GM18909 (cell line): Measurements from ENCODE around the gene AZIN2.
"Not testable (repeated sequence)": the region's sequence is repeated elsewhere in the genome, so short reads cannot be mapped to it uniquely, and the experiment has no call there.

Experiments used
- ATAC-seq: cut with Tn5 transposase; IDR thresholded peaks from one replicate; pipeline ENCODE4 v1.9.1; 2021; ENCODE audit warnings: mild to moderate bottlenecking; ENCODE audit not compliant: unreplicated experiment, poor library complexity

AZIN2 gene

GRCh38 chr1:33080885-33081553, at the start of gene AZIN2:
TSS of gene AZIN2 (plus strand) at chr1:33081153. CDS start at chr1:33082250, 1,097 bp downstream.
- ATAC-seq: peak; percentile 90

DNA sequence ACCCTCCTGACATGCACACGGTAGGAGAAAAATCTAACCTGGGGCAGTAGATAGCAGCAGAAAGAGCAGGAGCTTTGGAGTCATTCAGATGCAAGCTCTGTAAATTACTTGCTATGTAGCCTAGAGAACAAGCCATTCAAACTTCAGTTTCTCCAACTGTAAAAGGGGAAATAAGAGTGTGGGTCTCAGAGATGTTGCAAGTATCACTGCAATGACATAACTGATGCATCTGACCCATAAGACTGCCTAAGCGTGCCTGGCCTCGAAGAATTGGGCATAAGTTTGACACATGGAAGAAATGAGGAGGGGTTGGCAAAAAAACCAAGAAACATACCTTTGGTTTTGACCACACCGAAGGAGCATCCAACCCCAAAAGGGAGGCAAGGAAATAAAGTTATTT, 49.4 kb upstream of the AZIN2 start:
- ATAC-seq: no peak

GRCh38 chr1:33032126-33032869, 48.7 kb upstream of the AZIN2 start:
- ATAC-seq: no peak

GRCh38 chr1:33036051-33036525, 44.9 kb upstream of the AZIN2 start:
- ATAC-seq: no peak

DNA sequence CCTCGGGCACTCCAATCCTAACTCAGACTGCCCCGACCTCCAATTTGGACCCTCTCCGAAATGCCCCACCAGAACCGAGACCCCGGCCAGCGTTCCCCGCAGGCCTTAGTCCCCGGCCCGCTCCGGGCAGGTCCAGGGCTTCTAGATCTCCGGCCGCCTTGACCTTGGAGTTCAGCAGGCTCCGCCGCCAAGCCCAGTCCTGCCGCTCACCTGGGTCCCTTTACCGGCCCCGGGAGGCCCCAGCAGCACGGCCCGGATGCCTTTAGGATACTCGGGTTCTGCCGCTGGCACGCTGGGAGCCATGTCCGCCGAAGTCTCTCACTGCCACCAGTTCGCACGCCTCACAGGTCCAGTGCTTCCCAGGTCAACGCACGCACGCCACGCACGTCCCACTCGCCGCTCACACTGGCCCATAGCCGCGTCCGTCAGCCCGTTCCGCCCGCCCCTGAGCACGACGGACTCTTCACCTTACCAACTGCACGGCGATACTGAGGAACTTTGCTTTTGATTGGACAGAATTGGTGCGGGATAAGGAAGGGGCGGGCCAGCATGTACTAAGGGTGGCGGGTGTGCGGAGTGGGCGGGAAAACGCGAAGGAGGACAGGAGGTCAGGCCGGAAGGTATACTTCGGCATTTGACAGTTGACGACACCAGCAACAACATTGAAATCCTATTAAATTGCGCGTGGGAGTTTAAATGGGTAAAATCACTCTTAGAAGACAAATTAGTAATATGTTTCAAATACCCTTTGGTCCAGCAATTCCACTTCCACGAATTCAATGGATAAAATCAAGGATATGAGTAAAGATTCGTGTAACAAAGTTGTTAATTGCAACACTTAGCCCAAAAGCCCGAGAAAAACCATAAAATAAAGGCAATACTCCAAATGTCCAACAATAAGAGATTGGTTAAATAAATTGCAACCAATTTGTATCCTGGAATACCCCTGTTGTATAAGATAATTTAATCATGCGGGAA, 44.1 kb upstream of the AZIN2 start, which contains the start of gene AK2:
TSS of gene AK2 (minus strand) at position 358 of the 978 bp plus-strand sequence. CDS start at position 303, 55 bp downstream.
- peak; percentile 98 for ATAC-seq

DNA sequence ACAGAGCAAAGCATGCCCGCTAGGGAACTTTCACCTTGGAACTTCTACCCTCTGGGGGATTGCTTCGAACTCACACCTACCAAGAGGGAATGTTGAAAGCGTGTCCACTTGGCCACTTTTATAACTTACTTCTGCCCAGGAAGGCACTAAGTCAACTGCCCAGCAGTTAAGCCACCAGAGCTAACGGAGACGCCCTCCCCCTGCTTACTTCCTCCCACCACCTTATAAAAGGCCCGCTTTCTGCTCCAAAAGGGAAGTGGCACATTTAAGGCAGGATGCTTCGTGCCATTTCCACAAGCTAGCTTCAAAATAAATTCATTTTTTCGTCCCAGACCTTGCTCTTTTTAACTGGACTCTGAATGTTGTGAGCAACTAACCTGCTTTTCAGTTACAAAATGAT, 41.1 kb upstream of the AZIN2 start:
- ATAC-seq: no peak

- no peak for ATAC-seq
Observed at GRCh38 chr1:33041026-33041425, 39.9 kb upstream of the AZIN2 start.

DNA sequence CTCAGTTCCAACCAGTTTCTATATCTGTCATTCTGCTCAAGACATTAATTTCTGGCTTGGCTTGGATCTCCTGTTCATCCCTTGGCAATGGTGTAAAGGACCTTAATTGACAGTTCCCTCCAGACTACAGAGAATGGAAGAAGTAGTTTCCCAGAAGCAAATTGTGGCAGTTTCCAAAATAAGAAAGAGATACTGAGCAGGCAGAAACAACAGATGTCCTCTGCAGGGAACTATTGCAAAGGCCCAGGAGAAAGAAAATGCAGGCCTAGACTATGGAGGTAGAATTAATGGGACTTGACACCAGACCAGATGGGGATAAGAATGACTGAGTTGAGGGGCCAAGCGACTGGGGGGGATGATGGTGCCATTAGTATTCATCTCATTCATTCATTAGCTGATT, 38.1 kb upstream of the AZIN2 start:
- ATAC-seq: no peak

DNA sequence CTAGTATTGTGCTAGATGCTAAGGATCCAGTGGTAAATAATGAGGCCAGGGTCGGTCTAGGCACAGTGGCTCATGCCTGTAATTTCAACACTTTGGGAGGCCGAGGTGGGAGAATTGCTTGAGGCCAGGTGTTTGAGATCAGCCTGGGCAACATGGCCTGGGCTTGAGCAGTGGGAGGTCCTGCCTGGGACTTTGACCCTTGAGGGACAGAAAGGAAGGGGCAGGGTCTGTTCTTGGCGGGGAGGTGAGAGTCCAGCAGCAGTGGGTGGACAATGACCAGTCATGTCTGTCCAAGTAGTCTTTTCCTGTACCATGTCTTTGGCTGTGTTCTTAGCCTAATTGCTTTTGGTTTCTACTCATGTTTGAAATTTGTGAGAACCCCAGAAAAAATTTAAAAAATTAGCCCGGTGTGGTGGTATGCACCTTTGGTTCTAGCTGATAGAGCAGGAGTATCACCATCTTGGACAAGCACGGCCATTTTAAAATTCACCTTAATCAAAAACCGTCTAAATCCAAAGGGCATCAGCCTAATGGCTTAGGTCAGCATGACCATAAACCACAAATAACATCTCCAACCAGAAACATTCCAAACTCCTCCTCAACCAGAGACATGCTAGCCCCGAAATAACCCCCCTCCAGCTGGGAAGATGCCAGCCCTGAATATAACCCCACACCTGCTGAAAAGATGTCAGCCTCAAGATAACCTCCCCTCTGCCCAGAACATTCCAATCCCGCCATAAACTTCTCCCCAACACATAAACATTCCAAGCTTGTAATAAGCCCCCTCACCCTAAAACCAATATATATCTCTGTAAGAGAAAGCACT, 37.5 kb upstream of the AZIN2 start:
- ATAC-seq: no peak

DNA sequence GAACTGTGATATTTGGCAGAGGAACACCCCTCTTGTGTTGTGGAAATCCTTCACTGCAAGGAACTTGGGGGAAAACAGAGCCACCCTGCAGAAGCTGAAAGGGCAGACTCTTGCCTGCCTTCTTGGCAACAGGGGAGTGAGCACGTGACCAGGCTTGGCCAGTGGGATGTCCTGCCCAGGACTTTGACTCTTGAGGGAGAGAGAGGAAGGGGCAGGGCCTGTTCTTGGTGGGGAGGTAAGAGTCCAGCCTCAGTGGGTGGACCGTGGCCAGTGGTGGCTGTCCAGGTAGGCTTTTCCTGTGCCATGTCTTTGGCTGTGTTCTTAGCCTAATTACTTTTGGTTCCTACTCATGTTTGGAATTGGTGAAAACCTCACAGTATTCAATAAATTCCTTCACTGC, 35.7 kb upstream of the AZIN2 start:
- ATAC-seq: no peak

DNA sequence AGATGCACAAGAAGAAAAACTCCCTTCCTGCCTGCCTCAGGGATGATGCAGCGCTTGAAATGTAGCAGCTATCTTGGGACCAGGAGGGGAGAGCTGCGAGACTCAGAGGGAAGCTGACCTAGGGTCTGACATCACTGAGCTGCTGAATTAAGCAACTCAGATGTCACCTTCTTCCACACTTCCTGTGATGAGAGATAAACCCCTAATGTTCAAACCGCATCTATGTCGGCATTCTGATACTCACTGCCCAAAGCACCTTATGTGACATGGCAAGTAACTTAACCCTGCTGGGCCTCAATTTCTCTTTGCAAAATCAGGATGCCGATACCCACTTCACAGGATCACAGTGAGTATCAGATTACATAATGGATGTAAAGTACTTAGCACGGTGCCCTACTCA, 35.1 kb upstream of the AZIN2 start:
- no peak for ATAC-seq

DNA sequence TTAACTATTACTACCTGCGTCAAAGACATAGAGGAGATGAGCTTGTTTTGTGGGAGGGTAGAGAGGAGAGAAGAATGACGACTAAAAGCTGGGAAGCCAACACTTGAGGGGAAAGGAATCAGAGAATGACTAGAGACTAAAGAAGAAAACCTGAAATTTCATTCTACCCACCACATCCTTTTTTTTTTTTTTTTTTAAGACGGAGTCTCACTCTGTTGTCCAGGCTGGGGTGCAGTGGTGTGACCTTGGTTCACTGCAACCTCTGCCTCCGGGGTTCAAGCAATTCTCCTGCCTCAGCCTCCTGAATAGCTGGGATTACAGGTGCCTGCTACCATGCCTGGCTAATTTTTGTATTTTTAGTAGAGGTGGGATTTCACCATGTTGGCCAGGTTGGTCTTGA, 34.7 kb upstream of the AZIN2 start:
- ATAC-seq: not testable (repeated sequence)

- no peak for ATAC-seq
Observed at GRCh38 chr1:33047290-33047689, 33.7 kb upstream of the AZIN2 start.

DNA sequence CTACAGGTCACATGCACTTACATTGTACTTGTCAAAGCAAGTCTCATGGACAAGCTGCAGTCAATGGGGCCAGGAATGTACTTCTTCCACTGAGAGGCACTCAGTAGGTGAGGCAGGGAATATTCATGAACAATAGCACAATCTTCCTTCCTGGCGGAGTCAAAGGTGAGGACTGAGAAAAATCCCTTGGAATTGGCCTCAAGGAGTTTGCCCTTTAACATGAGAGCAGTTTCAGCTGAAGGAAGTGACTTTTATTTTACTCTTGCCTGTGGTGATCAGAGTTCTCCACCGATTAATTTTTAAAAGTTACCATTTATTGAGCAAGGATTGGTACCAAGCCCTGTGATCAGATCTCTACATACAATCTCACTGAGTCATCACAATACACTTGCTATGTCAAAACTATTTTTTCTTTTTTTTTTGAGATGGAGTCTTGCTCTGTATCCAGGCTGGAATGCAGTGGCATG, 33.1 kb upstream of the AZIN2 start:
- ATAC-seq: no peak

DNA sequence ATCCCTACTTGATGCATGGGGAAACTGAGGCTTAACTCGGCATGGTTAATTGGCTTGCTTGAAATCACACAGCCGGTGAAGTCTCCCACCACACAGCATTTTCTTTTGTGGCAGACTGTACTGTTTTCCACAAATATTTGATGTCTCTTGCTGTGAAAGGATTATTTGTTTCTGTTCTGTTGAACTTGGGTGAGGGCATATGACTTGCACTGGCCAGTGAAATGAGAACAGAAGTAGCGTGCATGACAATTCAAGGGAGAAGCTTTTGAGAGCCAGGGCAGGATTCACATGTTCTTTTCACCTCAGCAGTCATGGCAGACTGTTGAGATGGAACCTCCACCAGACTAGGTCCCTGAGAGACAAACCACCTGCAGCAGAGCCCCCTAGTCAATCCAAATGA, 32.5 kb upstream of the AZIN2 start:
- ATAC-seq: no peak

DNA sequence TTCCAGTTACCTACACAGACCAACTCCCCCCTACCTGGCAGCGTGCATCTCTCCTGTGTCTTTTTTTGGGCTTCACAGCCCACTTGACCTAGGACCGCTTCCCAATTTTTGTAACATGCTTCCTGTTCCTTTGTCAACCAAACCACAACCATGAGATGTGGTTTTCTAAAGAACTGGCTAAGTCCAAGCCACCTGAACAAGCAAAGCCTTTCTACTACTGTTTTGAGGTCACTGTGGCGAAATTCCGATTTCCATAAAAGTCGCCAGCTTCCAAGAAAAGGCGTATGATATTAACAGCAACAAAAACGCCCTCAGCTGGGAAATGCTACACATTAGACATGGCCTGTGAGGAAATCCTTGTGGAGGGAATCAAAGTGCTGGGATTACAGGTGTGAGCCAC, 31.6 kb upstream of the AZIN2 start:
- ATAC-seq: no peak

DNA sequence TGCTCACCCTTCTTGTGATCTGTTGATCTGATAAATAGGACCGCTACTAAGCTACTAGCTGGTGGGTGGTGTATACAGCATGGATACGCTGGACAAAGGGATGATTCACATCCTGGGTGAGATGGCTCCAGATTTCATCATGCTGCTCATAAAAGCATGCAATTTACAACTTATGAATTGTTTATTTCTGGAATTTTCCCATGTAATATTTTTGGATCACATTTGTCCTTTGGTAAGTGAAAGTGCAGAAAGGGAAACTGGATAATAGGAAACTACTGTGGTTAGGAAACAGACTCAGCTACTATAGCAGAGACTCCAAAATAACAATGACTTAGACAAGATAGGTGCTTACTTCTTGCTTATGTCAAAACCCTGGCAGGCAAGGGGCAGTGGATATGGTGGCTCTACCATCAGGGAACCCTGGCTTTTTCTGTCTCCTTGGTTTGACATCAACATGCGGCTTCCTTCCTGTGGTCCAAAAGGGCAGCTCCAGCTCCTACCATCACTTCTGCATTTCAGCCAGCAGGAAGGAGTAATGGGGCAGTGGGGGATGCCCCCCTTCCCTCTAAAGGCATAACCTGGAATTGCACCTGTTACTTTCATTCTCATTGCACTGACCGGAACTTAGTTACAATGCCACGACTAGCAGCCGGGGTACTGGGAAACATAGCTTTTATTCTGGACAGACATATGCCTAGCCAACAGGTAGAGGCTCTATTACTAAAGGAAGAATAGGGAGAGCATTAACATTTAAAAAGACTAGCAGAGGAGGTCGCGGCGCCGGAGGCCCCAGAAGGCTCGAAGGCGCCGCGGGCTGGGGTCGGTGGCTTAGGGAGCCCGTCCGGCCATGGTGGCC, 30.5 kb upstream of the AZIN2 start:
- no peak for ATAC-seq

DNA sequence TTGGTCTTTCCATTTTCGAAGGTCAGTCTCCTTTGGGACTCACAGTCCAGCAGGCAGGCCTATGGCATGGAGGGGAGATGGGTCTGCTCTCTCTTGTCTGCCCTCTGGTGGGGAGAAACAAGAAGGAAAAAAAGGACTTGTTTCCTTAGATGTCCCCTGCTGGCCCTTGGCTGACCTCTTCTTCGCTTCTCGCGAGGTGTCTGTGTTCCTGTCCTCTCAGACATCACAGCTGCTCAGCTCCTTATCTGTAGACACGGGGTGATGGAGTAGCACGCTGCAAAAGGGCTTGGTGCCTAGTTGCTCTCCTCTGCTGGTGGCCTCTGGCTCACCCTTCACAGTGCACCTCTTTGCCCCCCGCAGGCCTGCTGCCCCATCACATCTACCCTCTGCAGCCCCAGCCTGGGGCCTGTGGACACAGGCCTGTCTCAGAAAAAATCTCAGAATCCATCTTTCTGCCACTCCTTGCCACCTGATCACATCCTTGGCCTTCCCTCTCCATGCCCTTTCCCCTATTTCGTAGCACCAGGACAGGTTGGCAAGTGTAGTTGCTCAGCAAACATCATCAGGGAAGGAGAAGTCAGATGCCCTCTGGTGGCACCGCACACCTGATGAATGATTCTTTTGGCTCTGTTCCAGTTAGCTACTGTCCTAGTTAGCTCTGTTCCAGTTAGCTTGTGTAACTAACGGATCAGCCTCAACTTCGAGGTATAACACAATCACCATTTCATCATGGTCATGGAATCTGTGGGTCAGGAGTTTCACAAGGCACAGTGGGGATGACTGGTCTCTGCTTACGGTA, 25.5 kb upstream of the AZIN2 start:
- no peak for ATAC-seq
